ENCODE data around the gene TRAF3IP3. TPM values are rescaled to one million over a fixed set of nuclear protein-coding genes. Genes with fewer than 3 reads are reported as not detected.

The TRAF3IP3 gene
- total RNA-seq, 2 donors from 2014 or later: 157 to 185 TPM

DNA sequence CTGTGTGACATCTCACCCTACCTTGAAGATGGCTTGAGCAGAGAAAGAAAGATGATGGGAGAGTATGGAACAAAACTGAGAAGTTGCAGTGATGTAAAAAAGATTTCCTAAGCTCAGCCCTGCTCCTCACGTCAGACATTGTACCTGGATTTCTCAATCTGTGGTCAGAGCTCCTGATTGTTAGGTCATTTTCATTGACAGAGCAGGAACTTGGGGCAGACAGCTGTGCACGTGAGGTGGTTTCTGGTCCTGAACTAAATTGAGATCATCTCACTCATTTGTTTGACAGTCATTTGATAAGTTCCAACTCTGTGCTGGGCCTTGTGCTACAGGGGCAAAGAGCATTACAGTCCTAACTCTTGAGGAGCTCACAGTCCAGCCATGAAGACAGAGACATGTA is 10.2 kb downstream of the TRAF3IP3 start:
- DNase-seq (ENCODE audit: low spot score) (no peak), ATAC-seq (no peak)
- Mint-ChIP-seq H3K36me3 (peaks cover 61% of the 10 kb centered on the region), H3K4me3 (no peak overlapping the region), H3K27me3 (no peaks in the 10 kb centered on the region), H3K4me1 (ENCODE audit: low read depth in 2 of 2) (peaks cover 54 to 56% of the 10 kb centered on the region in 2 donors), H3K27ac (no peak overlapping the region), H3K9me3 (no peaks in the 10 kb centered on the region)

- H3K36me3 Mint-ChIP-seq: peaks cover 51% of the 10 kb centered on the region
- DNase-seq (ENCODE audit: low spot score): no peak
- H3K27me3 Mint-ChIP-seq: no peaks in the 10 kb centered on the region
- no peak for ATAC-seq
- H3K27ac Mint-ChIP-seq: no peak overlapping the region
- peaks cover 43 to 48% of the 10 kb centered on the region in 2 donors for H3K4me1 Mint-ChIP-seq (ENCODE audit: low read depth in 2 of 2)
- H3K4me3 Mint-ChIP-seq: no peak overlapping the region
- no peaks in the 10 kb centered on the region for H3K9me3 Mint-ChIP-seq
Measured at GRCh38 chr1:209767096-209767495, 11.2 kb downstream of the TRAF3IP3 start.

DNA sequence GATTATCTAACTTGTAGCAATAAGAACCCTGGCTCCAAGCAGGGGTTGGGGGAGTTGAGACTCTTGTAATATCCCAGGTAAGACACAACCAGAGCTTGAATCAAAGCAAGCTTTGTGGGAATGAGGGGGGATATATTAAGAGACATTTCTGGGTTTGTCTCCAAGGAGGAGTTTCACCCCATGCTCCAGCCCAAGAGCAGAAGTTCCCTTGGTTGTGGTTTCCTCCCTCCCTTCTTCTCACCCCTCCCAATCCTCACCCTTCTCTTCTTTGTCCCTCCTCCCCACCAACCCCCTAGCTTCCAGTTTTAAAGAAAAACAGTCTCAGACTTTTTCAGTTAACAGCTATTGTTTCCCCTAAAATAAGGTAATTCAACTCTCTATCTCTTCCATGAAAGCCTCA is 11.9 kb downstream of the TRAF3IP3 start:
- DNase-seq (ENCODE audit: low spot score) (no peak), ATAC-seq (no peak)
- H3K27ac Mint-ChIP-seq: no peak overlapping the region
- H3K4me1 Mint-ChIP-seq (ENCODE audit: low read depth in 2 of 2): peaks cover 39 to 43% of the 10 kb centered on the region in 2 donors
- no peaks in the 10 kb centered on the region for H3K9me3 Mint-ChIP-seq
- no peak overlapping the region for H3K4me3 Mint-ChIP-seq
- peaks cover 51% of the 10 kb centered on the region for H3K36me3 Mint-ChIP-seq
- no peaks in the 10 kb centered on the region for H3K27me3 Mint-ChIP-seq

DNA sequence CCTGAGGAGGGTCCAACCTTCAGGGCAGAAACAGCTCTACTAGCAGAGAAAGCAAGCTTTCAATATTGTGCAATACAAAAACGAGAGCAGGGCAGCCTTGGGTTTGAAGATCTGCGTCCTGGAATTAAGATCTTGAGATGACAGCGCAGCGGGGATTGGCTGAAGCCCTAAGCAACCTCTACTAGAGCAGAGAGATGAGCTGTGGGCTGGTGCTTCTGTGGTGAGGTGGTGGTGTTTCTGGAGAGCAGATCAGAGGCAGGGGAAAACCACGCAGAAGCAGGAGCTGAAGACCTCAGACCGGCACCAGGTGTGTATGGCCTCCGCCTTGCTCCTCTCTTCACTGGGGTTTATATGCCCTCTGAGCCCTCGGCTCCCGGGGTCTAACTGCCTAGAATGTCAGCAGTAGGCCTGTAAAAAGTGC is 12.5 kb downstream of the TRAF3IP3 start:
- peak; percentile 91 to 93 for ATAC-seq
- Mint-ChIP-seq H3K36me3 (peaks cover 50% of the 10 kb centered on the region), H3K27me3 (no peaks in the 10 kb centered on the region), H3K4me1 (ENCODE audit: low read depth in 2 of 2) (peaks cover 32 to 45% of the 10 kb centered on the region in 2 donors), H3K27ac (no peak overlapping the region), H3K4me3 (no peak overlapping the region), H3K9me3 (no peaks in the 10 kb centered on the region)
- peak; percentile 91 for DNase-seq (ENCODE audit: low spot score)

DNA sequence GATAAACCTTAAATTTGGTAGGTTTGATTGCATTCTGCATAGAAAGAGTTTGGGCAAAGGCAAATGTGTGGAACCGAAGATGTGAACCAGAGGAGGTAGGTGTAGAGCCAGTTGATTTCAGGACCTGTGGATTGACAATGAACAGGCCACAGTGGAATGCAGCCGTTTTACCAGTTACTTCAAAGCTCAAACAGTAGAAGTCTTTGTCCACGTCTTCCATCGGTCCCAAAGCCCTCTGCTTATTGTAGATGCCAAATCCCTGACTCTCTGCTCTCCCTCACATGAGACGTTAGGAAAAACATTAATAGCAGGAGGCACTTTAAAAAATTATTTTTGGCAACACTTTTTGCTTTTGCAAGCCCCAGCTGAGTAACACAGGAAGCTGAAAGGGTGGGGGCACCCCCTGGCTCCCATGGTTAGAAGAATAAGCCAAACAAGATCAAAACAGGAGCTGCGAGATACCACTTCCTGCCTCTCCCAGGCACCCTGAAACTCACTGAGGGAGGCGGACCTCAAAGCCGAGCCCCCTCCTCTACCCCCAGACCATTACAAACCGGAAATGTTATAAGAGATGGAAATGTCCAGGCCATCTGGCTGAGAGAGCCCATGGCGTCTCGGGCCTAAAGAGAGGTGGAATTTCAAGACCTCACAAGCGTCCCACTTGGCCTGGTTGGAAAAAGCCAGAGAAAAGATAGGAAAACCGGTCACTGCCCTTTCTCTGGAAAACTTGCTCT is 13.5 kb downstream of the TRAF3IP3 start:
- no peak overlapping the region for H3K4me3 Mint-ChIP-seq
- H3K4me1 Mint-ChIP-seq (ENCODE audit: low read depth in 2 of 2): peaks cover 29 to 50% of the 10 kb centered on the region in 2 donors
- no peaks in the 10 kb centered on the region for H3K27me3 Mint-ChIP-seq
- peaks cover 45% of the 10 kb centered on the region for H3K36me3 Mint-ChIP-seq
- DNase-seq (ENCODE audit: low spot score): peak; percentile 90
- ATAC-seq: peak; percentile 83
- H3K27ac Mint-ChIP-seq: no peak overlapping the region
- H3K9me3 Mint-ChIP-seq: no peaks in the 10 kb centered on the region

GRCh38 chr1:209769971-209770370 is 14.1 kb downstream of the TRAF3IP3 start:
- peaks cover 32 to 53% of the 10 kb centered on the region in 2 donors for H3K4me1 Mint-ChIP-seq (ENCODE audit: low read depth in 2 of 2)
- DNase-seq (ENCODE audit: low spot score): no peak
- no peak overlapping the region for H3K4me3 Mint-ChIP-seq
- H3K27ac Mint-ChIP-seq: no peak overlapping the region
- no peaks in the 10 kb centered on the region for H3K27me3 Mint-ChIP-seq
- H3K36me3 Mint-ChIP-seq: peaks cover 47% of the 10 kb centered on the region
- ATAC-seq: no peak
- no peaks in the 10 kb centered on the region for H3K9me3 Mint-ChIP-seq

- Mint-ChIP-seq H3K36me3 (peaks cover 50% of the 10 kb centered on the region), H3K27me3 (no peaks in the 10 kb centered on the region), H3K27ac (no peak overlapping the region), H3K9me3 (no peaks in the 10 kb centered on the region), H3K4me3 (no peak overlapping the region), H3K4me1 (ENCODE audit: low read depth in 2 of 2) (peaks cover 34 to 55% of the 10 kb centered on the region in 2 donors)
- DNase-seq (ENCODE audit: low spot score) (no peak), ATAC-seq (no peak)
Measured at GRCh38 chr1:209770636-209771415, 15.0 kb downstream of the TRAF3IP3 start.

GRCh38 chr1:209772126-209772525 is 16.3 kb downstream of the TRAF3IP3 start:
- no peaks in the 10 kb centered on the region for H3K9me3 Mint-ChIP-seq
- ATAC-seq (no peak), DNase-seq (ENCODE audit: low spot score) (no peak)
- H3K4me1 Mint-ChIP-seq (ENCODE audit: low read depth in 2 of 2): peaks cover 21 to 44% of the 10 kb centered on the region in 2 donors
- no peak overlapping the region for H3K4me3 Mint-ChIP-seq
- no peak overlapping the region for H3K27ac Mint-ChIP-seq
- peaks cover 46% of the 10 kb centered on the region for H3K36me3 Mint-ChIP-seq
- no peaks in the 10 kb centered on the region for H3K27me3 Mint-ChIP-seq

DNA sequence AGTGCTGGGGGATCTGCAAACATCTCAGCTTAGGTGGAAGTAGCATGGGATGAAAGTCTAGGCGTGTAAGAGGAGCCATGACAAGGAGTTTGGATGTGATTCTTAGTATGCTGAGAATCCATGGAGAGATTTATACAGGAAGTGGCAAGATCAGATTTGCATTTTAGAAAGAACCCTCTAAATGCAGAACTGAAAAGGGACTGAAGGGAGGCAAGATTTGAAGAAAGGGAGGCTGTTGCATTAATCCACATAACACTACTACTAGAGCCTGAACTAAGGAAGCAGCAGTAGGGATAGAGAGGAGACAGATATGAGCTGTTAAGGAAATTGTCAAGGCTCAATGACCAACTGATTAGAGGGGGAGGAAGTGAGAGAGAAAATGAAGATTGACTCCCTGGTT is 18.7 kb downstream of the TRAF3IP3 start:
- peaks cover 33 to 35% of the 10 kb centered on the region in 2 donors for H3K4me1 Mint-ChIP-seq (ENCODE audit: low read depth in 2 of 2)
- no peak for ATAC-seq
- H3K4me3 Mint-ChIP-seq: no peak overlapping the region
- peaks cover 55% of the 10 kb centered on the region for H3K36me3 Mint-ChIP-seq
- no peak for DNase-seq (ENCODE audit: low spot score)
- no peaks in the 10 kb centered on the region for H3K27me3 Mint-ChIP-seq
- no peak overlapping the region for H3K27ac Mint-ChIP-seq
- no peaks in the 10 kb centered on the region for H3K9me3 Mint-ChIP-seq

DNA sequence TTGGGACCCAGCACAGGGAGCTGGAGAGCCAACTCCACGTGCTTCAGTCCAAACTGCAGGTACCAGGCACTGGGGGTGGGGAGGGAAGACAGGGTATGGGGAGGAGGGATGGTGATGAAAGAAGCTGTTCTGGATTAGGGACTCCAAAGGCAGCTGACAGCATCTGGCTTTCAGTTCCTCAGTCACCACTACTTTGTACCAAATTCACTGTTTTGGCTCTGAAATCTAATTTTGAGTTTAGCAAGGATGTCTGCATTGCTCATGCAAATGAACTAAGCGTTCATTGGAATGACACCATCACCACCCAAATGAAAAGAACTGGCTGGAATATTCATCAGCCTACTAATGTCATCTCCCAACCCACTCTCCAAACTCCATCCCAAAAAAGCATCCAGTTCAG is 19.8 kb downstream of the TRAF3IP3 start:
- no peak for ATAC-seq
- Mint-ChIP-seq H3K36me3 (peaks cover 59% of the 10 kb centered on the region), H3K27ac (no peak overlapping the region), H3K4me3 (no peak overlapping the region), H3K27me3 (no peaks in the 10 kb centered on the region), H3K9me3 (no peaks in the 10 kb centered on the region), H3K4me1 (ENCODE audit: low read depth in 2 of 2) (peaks cover 35 to 38% of the 10 kb centered on the region in 2 donors)
- DNase-seq (ENCODE audit: low spot score): no peak

GRCh38 chr1:209777587-209777986 is 21.7 kb downstream of the TRAF3IP3 start:
- ATAC-seq: no peak
- Mint-ChIP-seq H3K27ac (peak overlapping the region; percentile 25 to 78), H3K9me3 (no peaks in the 10 kb centered on the region), H3K27me3 (no peaks in the 10 kb centered on the region), H3K4me3 (no peak overlapping the region), H3K36me3 (peaks cover 63% of the 10 kb centered on the region), H3K4me1 (ENCODE audit: low read depth in 2 of 2) (peaks cover 39 to 42% of the 10 kb centered on the region in 2 donors)
- no peak for DNase-seq (ENCODE audit: low spot score)

- no peaks in the 10 kb centered on the region for H3K27me3 Mint-ChIP-seq
- peaks cover 61% of the 10 kb centered on the region for H3K36me3 Mint-ChIP-seq
- H3K4me3 Mint-ChIP-seq: no peak overlapping the region
- no peaks in the 10 kb centered on the region for H3K9me3 Mint-ChIP-seq
- DNase-seq (ENCODE audit: low spot score): no peak
- peaks cover 41 to 43% of the 10 kb centered on the region in 2 donors for H3K4me1 Mint-ChIP-seq (ENCODE audit: low read depth in 2 of 2)
- no peak for ATAC-seq
- H3K27ac Mint-ChIP-seq: peak overlapping the region; percentile 25 to 78
Measured at GRCh38 chr1:209778102-209778501, 22.2 kb downstream of the TRAF3IP3 start.

DNA sequence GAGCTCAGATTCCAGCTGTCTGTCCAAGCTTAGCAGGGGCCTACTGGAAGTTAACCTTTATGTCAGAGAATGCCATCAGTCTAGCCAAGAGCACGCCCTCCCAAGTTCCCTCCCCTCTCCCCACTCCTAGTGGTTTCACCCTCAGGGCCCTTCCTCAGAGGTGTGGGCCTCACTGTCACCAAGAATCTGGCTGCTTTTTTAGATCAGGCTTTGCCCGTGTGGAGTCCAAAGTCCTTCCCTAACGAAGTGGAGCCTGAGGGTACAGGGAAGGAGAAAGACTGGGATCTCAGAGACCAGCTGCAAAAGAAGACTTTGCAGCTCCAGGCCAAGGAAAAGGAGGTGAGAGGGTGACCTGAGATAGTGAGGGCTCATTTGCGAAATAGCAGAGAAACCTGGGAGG is 24.4 kb downstream of the TRAF3IP3 start:
- H3K4me3 Mint-ChIP-seq: no peak overlapping the region
- no peaks in the 10 kb centered on the region for H3K27me3 Mint-ChIP-seq
- H3K36me3 Mint-ChIP-seq: peaks cover 44% of the 10 kb centered on the region
- peak overlapping the region; percentile 25 to 78 for H3K27ac Mint-ChIP-seq
- no peaks in the 10 kb centered on the region for H3K9me3 Mint-ChIP-seq
- DNase-seq (ENCODE audit: low spot score) (no peak), ATAC-seq (no peak)
- peaks cover 44 to 47% of the 10 kb centered on the region in 2 donors for H3K4me1 Mint-ChIP-seq (ENCODE audit: low read depth in 2 of 2)

DNA sequence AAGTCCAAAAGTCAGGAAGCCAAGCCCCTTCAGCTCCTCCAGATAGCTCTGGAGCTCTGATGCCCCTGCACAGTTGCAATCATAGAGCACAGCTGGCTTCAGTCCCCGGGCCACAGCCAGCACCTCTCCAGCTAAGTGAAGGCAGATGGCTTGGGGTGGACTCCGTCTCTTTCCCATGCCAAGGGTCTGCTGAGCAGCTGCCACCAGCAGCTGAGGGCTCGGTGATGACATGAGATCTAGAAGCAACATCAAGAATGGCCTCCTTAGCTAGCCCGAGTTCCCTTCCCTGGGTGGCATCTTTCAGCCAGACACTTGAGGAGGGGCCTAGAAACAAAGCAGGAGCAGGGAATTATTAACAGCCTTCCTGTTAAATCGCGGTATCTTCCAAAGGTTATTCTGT is 27.5 kb downstream of the TRAF3IP3 start:
- Mint-ChIP-seq H3K4me1 (ENCODE audit: low read depth in 2 of 2) (peaks cover 37 to 41% of the 10 kb centered on the region in 2 donors), H3K27ac (peak overlapping the region; percentile 94 to 99), H3K36me3 (peaks cover 25% of the 10 kb centered on the region), H3K4me3 (peak overlapping the region; percentile 88), H3K9me3 (no peaks in the 10 kb centered on the region), H3K27me3 (no peaks in the 10 kb centered on the region)
- ATAC-seq (no peak), DNase-seq (ENCODE audit: low spot score) (no peak)

All from natural killer cell treated with Interleukin-12 subunit alpha and Interleukin-12 subunit beta and Interleukin-15 and Interleukin-18, amount 100 ng/mL, for 72 hours (primary cell).